HG02970 (cell line): ENCODE results near the gene PLIN4.
"Not testable (repeated sequence)": the region's sequence is repeated elsewhere in the genome, so short reads cannot be mapped to it uniquely, and the experiment has no call there.

Experiments
- ATAC-seq: cut with Tn5 transposase; IDR thresholded peaks from one replicate; pipeline ENCODE4 v1.9.1; 2021; ENCODE audit warnings: mild to moderate bottlenecking, moderate library complexity, moderate number of reproducible peaks; ENCODE audit not compliant: unreplicated experiment, low FRiP score

Gene PLIN4, protein sequence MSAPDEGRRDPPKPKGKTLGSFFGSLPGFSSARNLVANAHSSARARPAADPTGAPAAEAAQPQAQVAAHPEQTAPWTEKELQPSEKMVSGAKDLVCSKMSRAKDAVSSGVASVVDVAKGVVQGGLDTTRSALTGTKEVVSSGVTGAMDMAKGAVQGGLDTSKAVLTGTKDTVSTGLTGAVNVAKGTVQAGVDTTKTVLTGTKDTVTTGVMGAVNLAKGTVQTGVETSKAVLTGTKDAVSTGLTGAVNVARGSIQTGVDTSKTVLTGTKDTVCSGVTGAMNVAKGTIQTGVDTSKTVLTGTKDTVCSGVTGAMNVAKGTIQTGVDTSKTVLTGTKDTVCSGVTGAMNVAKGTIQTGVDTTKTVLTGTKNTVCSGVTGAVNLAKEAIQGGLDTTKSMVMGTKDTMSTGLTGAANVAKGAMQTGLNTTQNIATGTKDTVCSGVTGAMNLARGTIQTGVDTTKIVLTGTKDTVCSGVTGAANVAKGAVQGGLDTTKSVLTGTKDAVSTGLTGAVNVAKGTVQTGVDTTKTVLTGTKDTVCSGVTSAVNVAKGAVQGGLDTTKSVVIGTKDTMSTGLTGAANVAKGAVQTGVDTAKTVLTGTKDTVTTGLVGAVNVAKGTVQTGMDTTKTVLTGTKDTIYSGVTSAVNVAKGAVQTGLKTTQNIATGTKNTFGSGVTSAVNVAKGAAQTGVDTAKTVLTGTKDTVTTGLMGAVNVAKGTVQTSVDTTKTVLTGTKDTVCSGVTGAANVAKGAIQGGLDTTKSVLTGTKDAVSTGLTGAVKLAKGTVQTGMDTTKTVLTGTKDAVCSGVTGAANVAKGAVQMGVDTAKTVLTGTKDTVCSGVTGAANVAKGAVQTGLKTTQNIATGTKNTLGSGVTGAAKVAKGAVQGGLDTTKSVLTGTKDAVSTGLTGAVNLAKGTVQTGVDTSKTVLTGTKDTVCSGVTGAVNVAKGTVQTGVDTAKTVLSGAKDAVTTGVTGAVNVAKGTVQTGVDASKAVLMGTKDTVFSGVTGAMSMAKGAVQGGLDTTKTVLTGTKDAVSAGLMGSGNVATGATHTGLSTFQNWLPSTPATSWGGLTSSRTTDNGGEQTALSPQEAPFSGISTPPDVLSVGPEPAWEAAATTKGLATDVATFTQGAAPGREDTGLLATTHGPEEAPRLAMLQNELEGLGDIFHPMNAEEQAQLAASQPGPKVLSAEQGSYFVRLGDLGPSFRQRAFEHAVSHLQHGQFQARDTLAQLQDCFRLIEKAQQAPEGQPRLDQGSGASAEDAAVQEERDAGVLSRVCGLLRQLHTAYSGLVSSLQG (N-terminal part only)

GRCh38 chr19:4518345-4519171, at the start of gene PLIN4:
PLIN4 (minus strand) TSS chr19:4518486; CDS start chr19:4518272, 214 bp downstream.
- no peak for ATAC-seq

DNA sequence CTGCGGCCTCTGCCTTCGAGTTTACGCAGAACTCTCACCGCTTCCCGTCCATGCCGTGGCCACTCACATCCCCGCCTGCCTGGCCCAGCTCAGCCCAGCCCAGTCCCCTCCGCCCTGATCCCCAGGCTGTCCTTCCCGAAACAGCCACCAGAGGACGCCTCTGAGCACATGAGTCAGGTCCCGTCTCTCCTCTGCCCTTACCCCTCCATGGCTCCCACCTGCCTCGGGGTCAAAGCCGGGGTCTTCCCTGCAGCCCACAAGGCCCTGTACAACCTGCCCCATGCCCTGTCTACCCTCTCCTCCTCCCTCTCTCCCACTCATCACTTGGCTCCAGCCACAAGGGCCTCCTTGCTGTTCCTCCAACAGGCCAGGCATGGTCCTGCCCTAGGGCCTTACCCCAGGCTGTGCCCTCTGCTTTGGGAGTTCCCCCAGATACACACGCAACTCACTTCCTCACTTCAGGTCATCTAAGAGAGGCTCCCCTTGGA, 49.3 kb upstream of the PLIN4 start:
- no peak for ATAC-seq

DNA sequence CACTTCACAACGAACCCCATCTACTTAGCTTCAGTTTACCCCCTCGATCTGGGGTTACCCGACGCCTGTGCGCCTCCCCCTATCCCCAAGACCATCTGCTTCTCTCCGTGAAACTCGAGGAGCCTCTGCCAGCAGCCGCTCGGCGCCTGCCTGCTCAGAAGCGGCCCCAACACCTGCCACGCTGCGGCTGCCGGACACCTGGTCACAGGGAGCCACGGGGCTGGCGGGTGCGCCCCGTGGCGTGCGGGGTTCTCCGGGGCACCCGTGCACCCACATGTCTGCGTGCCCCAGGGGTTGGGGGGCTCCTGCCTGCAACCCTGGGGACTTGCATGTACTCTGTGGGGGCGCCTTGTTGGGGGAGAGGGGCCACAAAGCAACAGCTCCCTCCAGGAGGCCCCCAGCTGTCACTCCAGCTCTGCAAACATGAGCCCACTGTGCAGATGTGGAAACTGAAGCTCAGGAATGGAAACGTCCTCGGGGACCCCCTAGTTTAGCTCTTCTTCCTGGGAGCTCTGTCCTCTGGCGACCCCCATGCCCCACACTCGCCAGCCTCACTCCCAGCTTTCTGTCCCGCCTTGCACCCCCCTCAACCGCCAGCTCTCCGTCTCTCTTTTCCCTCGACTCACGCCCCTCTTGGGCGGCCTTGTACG, 48.2 kb upstream of the PLIN4 start:
- no peak for ATAC-seq

DNA sequence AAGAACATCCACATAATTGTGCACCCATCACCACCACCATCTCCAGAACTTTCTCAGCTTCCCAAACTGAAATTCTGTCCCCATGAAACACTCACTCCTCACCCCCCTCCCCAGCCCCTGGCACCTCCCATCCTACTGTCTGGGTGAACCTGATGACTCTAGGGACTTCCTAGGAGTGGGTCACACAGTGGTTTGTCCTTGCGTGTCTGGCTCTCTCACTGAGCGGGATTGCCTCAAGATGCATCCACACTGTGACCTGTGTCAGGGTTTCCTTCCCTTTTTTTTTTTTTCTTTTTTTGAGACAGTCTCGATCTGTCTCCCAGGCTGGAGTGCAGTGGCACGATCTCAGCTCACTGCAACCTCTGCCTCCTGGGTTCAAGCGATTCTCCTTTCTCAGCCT, 45.3 kb upstream of the PLIN4 start:
- ATAC-seq: not testable (repeated sequence)

- ATAC-seq: not testable (repeated sequence)
Observed at GRCh38 chr19:4562085-4562484, 43.8 kb upstream of the PLIN4 start.

- no peak for ATAC-seq
Observed at GRCh38 chr19:4559569-4559968, 41.3 kb upstream of the PLIN4 start, which contains the start of gene SEMA6B. SEMA6B (minus strand) TSS chr19:4559684; CDS start chr19:4558457, 1,227 bp downstream.

- ATAC-seq: no peak
Observed at GRCh38 chr19:4557971-4558941, 40.0 kb upstream of the PLIN4 start.

GRCh38 chr19:4557144-4557970, 39.1 kb upstream of the PLIN4 start:
- no peak for ATAC-seq

GRCh38 chr19:4556597-4557127, 38.4 kb upstream of the PLIN4 start:
- no peak for ATAC-seq

GRCh38 chr19:4555657-4556561, 37.6 kb upstream of the PLIN4 start:
- ATAC-seq: no peak

GRCh38 chr19:4554717-4555116, 36.4 kb upstream of the PLIN4 start:
- no peak for ATAC-seq

- no peak for ATAC-seq
Observed at GRCh38 chr19:4553775-4554174, 35.5 kb upstream of the PLIN4 start.

DNA sequence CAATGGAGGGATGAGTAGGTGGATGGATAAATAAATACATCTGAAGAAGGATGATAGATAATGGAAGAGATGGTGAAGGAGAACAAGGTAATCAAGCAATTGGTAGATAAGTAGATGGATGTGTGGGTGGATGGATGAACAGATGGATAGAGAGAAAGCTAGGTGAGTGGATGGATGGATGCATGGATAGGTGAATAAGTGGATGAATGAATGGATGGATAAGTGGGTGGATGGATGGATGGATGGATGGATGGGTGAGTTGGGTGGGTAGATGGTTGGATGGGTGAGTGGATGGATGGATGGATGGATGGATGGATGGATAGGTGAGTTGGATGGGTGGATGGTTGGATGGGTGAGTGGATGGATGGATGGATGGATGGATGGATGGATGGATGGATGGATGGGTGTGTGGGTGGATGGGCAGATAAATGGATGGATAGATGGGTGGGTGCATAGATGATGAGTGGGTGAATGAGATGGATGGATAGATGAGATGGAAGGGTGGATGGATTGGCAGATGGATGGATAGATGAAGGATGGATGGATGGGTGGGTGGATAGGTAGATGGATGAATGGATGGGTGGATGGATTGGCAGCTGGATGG, 34.9 kb upstream of the PLIN4 start:
- ATAC-seq: no peak

GRCh38 chr19:4552525-4552819, 34.2 kb upstream of the PLIN4 start:
- ATAC-seq: no peak

- no peak for ATAC-seq
Observed at GRCh38 chr19:4550479-4551050, 32.3 kb upstream of the PLIN4 start.
